Anterior cingulate cortex (tissue), 58 donors: ENCODE data around the gene MYLIP.

Source experiments
- DNase-seq, 58 donors: peaks; one replicate each; lab custom pipeline; 2025; lab: John Stamatoyannopoulos, UW

Gene MYLIP

DNA sequence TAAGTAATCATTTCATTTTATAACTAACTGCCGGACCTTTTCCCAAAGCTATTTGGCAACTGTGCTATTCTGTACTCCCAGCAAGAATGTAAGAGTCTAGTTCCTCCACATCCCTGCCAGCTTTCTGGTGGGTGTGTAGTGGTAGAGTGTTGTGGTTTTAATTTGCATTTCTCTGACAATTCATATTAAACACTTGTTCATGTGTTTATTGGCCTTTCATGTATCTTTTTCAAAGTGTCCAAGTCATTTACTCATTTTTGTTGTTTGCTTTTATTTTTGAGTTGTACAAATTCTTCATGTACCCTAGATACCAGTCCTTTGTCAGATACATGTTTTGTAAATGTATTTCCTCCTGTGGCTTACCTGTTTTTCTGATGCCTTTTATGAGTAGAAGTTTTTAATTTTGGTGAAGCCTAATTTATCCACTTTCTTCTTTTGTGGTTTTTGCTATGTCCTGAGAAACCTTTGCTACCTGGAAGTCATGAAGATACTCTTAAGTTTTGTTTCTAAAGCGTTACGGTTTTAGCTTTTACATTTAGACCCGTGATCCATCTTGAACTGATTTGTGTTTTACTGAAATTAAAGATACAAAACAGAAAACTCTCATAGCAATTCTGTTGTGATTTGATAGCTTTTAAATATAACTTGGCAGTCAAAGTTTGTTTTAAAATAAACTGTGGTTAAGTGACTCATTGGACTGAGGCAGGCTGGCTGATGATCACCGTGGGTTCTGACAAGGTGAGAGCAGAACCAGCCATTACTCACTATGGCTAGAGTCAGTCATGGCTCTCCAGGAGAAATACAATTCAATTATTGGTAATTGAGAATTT, 8.0 kb downstream of the MYLIP start:
- DNase-seq: peak in 3 of 58 donors; percentile 6 to 27 (median 24)

DNA sequence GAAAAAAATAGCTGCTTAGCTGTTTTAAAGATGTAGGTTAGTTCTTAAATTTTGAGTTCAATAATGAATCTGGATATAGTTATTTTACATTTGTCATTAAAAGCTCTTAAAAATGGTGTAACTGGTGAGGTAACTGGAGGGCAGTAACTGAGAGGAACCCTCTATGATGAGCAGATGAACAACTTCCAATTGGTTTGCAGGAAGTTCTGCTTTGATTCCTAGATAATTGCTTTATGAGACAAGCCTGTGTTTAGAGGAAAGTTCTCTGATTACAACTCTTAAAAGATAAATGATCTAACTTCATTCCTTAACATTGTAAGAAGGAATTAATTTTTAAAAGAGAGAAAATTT, 8.5 kb downstream of the MYLIP start:
- no peak for DNase-seq

DNA sequence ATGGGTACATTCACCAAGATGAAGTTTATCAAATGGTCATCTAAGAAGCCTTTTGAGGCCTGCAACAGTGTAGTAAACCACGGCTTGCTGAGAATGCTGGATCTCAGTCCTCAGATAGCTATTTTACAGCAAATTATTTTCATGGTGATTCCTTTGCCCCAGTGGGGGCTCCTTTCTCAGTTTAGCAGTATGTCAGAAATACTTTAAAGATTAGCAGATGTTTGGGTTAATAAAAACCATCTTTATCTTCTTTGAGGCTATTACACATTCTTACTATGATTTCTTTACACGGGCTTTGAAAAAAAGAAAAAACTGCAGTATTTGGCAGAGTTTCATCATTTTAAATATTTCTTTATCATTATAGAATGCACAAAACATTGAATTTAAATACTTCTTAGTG, 10.7 kb downstream of the MYLIP start:
- DNase-seq: no peak

DNA sequence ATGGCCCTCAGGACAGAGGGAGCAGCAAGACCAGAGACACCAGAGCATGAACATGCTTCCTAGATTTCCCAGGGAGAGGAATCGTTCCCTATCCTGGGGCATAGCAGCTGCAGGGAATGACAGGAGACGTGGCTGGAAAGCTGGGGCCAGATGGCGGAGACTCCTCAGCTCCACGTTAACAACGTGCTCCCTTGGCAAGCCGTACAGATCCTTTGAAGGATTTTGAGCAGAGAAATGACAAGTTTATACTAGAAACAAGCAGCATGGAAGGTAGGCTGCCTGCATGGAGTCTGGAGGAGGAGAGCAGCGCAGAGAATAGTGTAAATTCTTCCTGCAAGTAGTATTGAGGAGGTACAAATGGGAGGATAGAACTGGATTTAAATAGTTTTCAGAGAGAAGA, 11.7 kb downstream of the MYLIP start:
- peak in 4 of 58 donors; percentile 9 to 39 (median 18) for DNase-seq

DNA sequence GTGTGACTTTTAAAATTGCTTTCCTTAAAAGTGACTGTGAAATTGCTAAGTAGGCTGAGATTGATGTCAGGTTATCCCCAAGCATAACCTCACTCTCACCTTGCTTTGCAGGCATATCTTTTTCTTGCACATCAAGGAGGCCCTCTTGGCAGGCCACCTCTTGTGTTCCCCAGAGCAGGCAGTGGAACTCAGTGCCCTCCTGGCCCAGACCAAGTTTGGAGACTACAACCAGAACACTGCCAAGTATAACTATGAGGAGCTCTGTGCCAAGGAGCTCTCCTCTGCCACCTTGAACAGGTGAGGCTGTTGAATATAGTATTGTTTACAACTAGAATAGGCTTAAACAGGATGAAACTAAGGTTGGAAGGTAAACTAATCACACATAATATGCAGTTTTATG, 12.6 kb downstream of the MYLIP start:
- no peak for DNase-seq

DNA sequence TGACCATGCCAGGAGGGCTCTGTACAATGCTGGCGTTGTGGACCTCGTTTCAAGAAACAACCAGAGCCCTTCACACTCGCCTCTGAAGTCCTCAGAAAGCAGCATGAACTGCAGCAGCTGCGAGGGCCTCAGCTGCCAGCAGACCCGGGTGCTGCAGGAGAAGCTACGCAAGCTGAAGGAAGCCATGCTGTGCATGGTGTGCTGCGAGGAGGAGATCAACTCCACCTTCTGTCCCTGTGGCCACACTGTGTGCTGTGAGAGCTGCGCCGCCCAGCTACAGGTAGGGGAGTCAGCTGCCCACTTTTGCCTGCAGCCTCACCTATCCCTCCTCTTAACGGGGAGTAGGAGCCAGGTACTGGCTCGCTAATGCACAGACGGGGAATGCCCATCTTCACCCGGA, 16.2 kb downstream of the MYLIP start:
- DNase-seq: no peak

DNA sequence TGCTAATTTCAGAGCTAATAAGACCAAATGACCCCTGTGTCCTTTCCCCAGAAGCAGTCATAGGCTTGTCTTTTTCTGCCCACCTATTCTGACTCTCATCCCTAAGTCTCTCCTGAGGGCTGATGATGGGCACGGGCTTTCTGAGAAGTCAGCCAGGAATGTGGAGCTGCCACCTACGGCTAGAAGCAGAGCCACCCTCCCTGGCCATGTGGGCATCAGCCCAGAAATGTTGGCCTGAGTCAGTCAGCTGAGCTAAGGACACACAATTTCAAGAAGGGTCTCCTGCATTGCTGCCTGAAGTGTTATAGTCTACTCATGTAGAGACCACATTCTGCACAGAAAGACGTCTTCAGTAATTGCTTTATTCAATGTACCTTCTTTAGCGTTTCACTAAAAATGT, 17.1 kb downstream of the MYLIP start:
- DNase-seq: no peak

DNA sequence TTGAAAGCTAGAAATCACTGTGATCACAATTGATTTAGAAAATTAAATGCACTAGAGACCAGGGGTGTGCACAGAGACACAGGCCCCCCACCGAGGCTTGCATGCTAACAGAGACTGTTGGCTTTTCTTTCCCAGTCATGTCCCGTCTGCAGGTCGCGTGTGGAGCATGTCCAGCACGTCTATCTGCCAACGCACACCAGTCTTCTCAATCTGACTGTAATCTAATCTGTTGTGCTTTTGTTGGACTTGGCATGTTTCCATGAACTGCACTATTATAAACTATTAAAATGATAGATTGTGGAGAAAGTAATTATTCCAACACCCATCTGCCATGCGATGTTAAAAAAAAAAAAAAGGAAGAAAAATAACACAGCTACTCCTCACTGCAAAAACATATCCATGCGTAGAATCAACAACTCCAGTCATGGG, 17.7 kb downstream of the MYLIP start:
- DNase-seq: no peak

DNA sequence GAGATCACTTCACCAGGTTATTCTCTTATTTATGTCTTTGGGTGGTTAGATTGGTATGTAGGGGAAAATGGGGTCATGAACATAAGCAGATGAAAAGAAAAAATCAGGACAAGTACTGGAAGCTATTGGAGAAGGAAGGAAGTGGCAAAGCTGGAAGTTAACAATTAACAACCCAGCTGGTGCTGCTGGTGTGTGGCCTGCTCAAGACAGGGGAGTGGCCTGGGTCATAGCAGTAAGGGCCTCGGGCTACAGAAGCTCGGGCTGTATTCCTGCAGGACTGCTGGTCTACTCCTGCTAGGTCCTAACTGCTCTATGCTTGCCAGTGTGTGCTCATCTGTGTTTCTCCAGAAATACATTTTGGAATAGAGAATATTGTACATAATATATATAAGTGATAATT, 19.6 kb downstream of the MYLIP start:
- DNase-seq: no peak

DNA sequence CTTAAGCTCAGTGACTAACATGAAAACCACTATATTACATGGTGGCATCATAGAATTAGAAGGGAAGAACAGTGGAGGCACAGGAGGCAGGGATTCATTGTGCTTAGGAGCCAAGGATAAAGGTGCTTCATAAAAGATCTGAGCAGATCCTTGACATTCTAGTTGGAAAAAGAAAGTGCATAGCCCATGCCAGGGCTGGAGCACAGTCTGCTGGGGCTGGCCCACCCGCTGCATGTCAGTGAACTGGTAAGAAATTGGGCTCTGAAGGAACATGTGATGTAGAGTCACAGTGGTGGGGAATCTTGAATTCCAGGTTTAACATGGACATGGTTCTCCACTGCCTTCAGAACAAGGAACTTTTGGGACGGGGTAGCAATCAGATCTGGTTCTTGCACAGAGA, 20.4 kb downstream of the MYLIP start:
- DNase-seq: no peak

DNA sequence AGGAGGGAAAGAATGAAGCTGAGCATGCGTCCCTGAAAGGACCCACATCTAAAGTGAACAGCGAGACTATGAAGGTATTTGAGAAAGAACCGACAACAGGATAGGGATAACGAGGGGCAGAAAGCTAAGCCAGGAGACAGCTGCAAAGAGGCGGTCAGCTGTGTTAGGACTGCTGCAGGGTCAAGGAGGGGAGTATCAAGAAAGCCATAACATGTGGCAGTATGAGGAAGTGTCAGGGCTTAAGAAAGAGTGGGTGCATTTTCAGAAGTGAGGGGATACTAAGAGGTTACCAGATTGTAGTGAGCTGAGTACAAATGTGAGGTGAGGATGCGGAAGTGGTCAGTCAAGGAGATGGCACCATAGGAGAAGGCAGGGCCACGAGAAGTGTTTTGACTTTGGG, 21.2 kb downstream of the MYLIP start:
- DNase-seq: no peak

DNA sequence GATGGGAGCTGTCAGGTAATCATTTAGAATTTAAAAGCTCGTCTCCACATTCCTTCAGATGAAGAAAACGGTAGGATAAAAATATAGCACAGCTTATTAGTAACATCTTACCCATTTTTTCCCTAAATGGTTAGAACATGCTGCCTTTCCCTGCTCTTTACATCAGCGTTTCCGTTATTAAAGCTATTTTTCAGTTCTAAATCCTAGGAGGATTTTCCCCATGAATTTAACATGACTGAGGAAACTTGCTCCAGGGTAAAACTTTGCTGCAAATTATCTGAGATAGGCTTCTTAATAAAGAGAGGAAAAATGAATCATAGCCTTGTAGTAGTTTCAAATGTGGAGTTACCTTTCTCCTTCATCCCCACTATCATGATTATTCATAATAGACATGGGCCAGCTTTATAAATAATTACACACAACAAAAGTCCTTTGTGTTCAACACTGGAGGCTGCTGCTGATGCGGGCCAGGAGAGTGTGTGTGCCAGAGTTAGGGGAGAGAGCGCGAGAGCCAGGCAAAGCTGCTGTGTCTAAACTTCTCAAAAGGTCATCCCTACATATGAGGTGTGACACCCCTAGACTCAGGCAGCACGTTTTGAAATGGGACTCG, 24.4 kb downstream of the MYLIP start:
- peak in 18 of 58 donors; percentile 10 to 60 (median 24) for DNase-seq

DNA sequence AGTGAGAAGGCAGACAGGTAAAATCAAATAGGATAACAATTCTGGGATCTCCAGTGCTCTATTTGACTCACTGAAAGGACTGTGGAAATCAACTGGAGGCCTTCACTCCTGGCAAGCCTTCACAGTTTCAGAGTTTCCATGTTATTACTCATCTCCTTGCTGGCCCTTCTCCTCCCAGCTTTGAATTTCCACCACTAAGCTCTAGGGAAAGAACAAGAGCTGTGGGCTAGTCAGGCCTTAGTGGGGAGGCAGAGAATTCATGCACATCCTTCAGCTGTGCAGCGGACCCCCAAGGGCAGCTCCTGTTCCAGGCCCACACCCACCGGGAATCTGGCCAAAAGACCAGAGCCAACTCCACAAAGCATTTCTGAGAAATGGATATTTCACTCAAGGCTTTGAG, 26.0 kb downstream of the MYLIP start:
- no peak for DNase-seq

DNA sequence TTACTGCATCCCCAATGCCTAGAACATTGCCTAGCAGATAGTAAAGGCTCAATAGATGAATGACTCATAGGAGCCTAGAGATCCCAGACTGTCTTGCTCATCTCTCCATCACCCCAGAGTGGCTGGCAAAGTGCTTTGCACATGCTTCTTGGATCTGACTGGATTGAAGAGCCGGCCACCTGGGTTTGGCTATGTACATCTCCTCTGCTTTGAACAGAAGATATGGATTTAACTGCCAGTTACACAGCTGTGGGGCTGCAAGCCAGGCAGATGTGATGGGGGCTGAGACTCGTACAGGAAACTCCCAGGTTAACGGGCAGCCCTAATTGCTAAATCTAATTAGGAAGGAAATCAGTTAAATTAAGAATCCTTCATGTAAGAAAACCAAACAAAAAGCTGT, 28.6 kb downstream of the MYLIP start:
- no peak for DNase-seq

DNA sequence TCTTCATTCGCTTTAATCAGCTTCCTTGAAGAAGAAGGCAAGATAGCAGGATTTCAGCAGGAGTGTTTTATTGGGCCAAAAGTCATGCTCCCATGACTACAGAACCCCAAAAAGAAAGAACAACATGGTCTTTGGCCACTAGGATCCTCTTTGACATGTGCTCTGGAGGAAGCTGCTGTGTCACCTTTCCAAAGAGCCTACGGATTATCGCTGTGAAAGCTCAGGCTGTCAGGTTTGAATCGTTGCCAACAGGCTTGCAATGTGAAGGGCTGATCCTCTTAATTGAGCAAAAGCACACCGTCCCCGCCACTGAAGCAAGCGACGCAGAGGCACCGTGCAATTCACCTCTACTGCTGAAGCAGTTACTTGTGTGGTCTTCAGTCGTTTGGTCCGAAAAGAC, 29.0 kb downstream of the MYLIP start:
- DNase-seq: peak in 1 of 58 donors; percentile 22

DNA sequence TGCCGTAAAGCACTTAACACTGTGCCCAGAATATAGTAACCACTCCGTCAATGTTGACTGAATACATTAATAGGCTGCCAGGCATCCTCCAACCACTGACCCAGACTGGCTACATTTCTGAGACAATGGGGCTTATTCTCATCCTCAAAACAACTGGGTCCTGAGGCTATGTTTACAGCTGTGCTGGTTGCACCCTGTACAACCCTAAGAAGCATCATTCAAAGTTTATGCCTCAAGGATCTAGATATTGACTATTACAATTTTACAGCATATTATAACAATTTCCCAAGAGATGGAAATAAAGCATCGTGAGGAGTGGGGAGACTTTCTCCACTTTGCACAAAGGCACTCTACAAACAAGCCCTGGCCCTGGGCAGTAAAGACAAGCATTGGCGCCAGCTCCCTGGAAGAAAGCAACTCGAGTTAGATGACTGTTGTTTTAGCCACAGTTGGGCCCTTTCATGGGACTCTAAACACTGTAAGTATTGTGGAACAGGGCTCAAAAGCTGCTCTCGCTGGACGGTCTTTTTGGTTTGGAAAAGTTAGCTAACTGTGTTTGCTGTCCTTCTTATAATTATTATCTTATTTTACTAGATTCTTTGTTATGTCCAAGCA, 30.2 kb downstream of the MYLIP start:
- peak in 38 of 58 donors; percentile 13 to 84 (median 58) for DNase-seq

DNA sequence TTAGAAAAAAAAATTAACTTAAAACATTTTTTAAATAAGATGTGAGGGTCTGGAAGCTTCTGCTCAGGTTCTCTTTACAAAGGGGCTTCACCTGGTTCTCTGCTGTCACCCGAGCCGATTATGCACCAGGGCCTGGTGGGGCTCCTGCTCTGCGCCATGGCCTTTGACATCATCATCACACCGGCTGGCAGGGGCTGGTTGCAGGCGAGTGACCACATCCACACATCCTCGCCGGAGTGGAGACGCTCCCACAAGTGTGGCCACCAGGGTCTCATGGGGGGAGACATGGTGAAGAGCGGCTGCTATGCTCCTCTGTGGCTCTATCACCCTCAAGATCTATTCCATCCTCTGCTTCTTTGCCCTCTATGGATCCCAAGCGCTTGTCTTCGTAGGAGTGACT, 31.9 kb downstream of the MYLIP start:
- no peak for DNase-seq

DNA sequence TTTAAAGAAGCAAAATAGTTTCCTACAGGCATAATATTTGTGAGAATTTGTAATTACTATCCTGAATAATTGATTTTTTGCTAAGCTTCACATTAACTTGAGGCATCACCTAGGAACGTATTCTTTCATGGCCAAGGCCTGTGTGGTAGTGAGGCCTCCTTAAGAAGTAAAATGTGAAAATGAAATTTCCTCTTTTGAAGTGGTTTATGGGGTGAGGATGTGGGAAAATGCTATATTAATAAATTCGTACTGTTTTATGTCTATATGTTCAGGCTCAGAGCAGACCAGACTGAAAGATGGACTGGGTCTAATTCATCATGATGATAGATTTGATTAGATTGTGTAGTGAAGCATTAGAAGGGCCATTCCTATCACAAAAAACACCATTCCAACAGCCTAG, 33.1 kb downstream of the MYLIP start:
- no peak for DNase-seq

DNA sequence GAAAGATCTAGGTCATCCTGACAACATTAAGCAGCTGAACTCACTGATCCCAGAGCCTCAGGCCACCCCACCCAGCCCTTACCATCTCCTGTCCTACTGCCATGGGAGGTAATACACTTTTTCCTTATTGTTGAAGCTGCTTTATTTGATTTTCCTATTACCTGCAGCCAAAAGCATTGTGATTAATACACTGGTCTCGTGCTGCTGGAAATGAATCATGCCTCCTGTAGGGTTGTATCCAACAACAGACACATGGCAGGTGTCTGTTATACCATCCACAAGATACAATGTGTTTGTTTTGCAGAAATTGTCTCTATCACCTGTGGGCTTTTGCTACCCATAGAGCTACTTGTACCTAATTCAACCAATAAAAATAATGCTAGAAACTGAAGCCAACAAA, 34.2 kb downstream of the MYLIP start:
- no peak for DNase-seq

DNA sequence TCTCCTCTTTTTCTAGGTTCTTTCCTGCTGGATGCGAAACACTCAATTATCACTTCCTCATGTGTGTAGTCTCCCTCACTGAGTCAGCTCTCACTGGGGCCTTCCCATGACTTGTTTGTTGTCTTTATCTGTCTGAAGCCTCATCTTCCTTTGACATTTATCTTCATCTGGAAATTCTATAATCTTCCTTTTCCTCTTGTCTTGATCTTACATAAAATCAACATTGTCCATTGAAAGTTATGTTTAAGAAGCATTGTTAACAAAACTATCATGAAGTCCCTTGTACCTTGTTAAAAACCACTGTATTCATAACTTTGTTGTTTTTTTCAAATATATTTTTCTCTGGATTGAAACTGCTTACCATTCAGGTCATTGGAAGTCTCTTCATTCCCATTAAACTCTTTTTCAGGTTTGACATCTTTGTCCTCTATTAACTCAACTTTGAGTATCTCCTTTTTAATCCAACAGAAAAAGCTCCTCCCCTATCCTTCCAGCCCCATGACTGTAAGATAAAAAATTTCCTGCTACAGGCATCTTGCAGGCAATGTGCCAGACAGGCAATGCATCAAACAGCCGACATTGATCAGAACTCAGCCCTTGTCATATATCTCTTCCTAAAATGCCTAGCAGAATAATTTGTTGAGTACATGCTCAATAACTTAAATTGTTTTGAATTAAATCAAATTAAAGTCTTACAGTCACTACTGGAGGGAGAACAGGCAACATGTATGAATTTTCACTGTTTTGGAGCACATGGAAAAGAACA, 34.8 kb downstream of the MYLIP start:
- no peak for DNase-seq

DNA sequence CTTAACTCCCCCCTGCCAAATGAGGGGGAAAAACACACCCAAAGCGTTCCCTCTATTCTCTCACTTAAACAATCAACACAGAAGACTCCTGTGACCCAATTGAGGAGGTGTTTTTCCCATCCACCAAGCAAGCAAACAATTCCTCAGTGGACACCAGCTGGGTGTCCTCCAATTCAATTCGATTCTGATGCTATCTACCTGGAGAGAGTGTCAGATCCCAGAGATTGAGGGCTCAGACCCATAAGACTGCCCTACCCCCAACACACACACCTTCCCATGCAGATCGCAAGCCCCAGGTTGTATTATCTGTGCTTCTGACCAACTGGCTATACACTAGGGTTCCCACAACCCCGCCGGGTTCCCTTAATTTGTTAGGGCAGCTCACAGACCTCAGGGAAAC, 36.8 kb downstream of the MYLIP start:
- no peak for DNase-seq
